DOHH2 (cell line): ENCODE data around the gene PRKN.

Source experiments
- EZH2phosphoT487 ChIP-seq: fragments of 200-600 bp; sonication (generic); IDR thresholded peaks from 2 replicates; pipeline ENCODE4 v1.6.1; 2017; ENCODE audit warnings: borderline replicate concordance, mild to moderate bottlenecking, antibody characterized with exemption, low read length, moderate library complexity, mixed read lengths
- TF ChIP-seq, protein P1 (sequence below): fragments of 200-600 bp; sonication (generic); IDR thresholded peaks from one replicate; pipeline ENCODE4 v1.5.1; 2014; ENCODE audit warnings: antibody characterized with exemption, mild to moderate bottlenecking, low read depth, low read length; ENCODE audit not compliant: poor library complexity, severe bottlenecking

DNA sequence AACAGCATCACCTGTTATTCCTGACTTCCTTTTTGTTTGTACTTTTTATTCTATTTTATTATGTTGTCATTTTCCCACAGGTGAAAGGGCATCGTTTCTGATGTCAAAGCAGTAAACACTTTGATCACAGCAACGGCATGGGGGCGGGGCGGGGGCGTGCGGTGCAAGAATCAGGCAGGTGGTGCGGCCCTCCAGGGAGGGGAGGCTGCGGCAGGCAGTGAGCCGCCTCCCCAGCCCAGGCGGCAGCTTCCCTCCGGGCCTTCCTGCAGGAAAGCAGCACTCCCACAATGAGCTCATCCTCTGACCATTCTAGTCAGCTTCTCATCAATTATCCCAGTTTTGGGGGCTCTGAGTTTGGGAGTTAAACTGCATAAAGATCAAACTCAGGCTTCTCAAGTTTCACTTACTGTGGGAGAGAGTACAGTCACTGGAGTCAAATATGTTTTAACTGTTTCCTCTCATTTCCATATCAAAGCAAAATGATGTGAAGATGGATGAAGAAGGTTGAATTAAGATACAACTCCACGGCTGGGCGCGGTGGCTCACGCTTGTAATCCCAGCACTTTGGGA, 845.3 kb downstream of the PRKN start:
- TF ChIP-seq, protein P1, sequence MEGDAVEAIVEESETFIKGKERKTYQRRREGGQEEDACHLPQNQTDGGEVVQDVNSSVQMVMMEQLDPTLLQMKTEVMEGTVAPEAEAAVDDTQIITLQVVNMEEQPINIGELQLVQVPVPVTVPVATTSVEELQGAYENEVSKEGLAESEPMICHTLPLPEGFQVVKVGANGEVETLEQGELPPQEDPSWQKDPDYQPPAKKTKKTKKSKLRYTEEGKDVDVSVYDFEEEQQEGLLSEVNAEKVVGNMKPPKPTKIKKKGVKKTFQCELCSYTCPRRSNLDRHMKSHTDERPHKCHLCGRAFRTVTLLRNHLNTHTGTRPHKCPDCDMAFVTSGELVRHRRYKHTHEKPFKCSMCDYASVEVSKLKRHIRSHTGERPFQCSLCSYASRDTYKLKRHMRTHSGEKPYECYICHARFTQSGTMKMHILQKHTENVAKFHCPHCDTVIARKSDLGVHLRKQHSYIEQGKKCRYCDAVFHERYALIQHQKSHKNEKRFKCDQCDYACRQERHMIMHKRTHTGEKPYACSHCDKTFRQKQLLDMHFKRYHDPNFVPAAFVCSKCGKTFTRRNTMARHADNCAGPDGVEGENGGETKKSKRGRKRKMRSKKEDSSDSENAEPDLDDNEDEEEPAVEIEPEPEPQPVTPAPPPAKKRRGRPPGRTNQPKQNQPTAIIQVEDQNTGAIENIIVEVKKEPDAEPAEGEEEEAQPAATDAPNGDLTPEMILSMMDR, result no peak
- no peak for TF ChIP-seq EZH2phosphoT487
